NB4 (cell line): ENCODE results near the gene PCNX2.

Source experiments
- CTCF ChIP-seq: IDR thresholded peaks from one replicate; pipeline ENCODE4 v1.5.1; 2012; ENCODE audit warnings: low read depth, low read length
- MAX ChIP-seq: IDR thresholded peaks from 2 replicates; pipeline ENCODE4 v1.6.1; 2011; ENCODE audit warnings: low read depth, low read length
- POLR2A ChIP-seq: IDR thresholded peaks from 2 replicates; pipeline ENCODE4 v1.6.1; 2011; ENCODE audit warnings: mild to moderate bottlenecking; ENCODE audit not compliant: insufficient read length; ENCODE audit errors: extremely low read depth

GRCh38 chr1:232990176-232991128 lies 305.1 kb downstream of the PCNX2 start:
- TF ChIP-seq CTCF (no peak), MAX (no peak), POLR2A (no peak)
